Breast epithelium (tissue), 4 donors: ENCODE results near the gene NFATC3. TPM values are rescaled to one million over a fixed set of nuclear protein-coding genes. Genes with fewer than 3 reads are reported as not detected.
"Not testable (repeated sequence)": the region's sequence is repeated elsewhere in the genome, so short reads cannot be mapped to it uniquely, and the experiment has no call there.

Experiments used
- DNase-seq, 2 donors: peaks; one replicate each; pipeline ENCODE4 v3.0.0-alpha.2; 2019; ENCODE audit warnings: low spot score in 2 of 2
- H3K27ac ChIP-seq, 2 donors: fragments of 200-600 bp; sonication (generic) in 1 of 2; one replicate each; pipeline ENCODE4 v1.5.1; 2016 to 2019; ENCODE audit warnings: mild to moderate bottlenecking in 1 of 2
- H3K27me3 ChIP-seq, 2 donors: fragments of 200-600 bp; sonication (generic) in 1 of 2; one replicate each; pipeline versions ENCODE4 v1.5.1 to v1.6.0; 2017 to 2019; ENCODE audit warnings: control low read depth in 1 of 2, mild to moderate bottlenecking in 1 of 2
- H3K36me3 ChIP-seq: fragments of 200-600 bp; one replicate; pipeline ENCODE4 v1.5.1; 2019
- H3K4me1 ChIP-seq, 2 donors: fragments of 200-600 bp; sonication (generic); one replicate each; pipeline ENCODE4 v1.5.1; 2016 to 2019; ENCODE audit warnings: control low read depth in 1 of 2
- H3K4me3 ChIP-seq, 3 donors: fragments of 200-600 bp; sonication (generic); 1 replicate in 2 of 3; 2 replicates in 1 of 3; pipeline ENCODE4 v1.5.1; 2016 to 2019; ENCODE audit warnings: mild to moderate bottlenecking in 3 of 3, moderate library complexity in 2 of 3
- H3K9me3 ChIP-seq, 2 donors: fragments of 200-600 bp; sonication (generic) in 1 of 2; one replicate each; pipeline ENCODE4 v1.5.1; 2016 to 2019; ENCODE audit warnings: control low read depth in 1 of 2
- POLR2A ChIP-seq: fragments of 450-650 bp; IDR thresholded peaks from one replicate; pipeline ENCODE4 v1.6.1; 2016; ENCODE audit warnings: antibody characterized with exemption, mild to moderate bottlenecking, moderate library complexity
- POLR2AphosphoS5 ChIP-seq, 3 donors: sonication (generic); formaldehyde crosslinking; IDR thresholded peaks; one replicate each; pipeline ENCODE4 v1.6.1; 2017; ENCODE audit warnings: antibody characterized with exemption in 3 of 3
- intact Hi-C: fragments of 100-400 bp; cut with DNase I; formaldehyde crosslinking; loops from one replicate; pipeline ENCODE4 v1.15.1; 2023; ENCODE audit warnings: low total_unique reads
- total RNA-seq, 3 donors: library from RNA; depleted of rRNA; stranded (reverse); fragments of >200 nt; gene quantifications; one replicate each; pipeline ENCODE4 v1.1.0, GENCODE V29; 2016
- TF ChIP-seq, protein P1 (sequence below), 3 donors: fragments of 450-650 bp; IDR thresholded peaks; one replicate each; pipeline ENCODE4 v1.5.1; 2016 to 2017; ENCODE audit warnings: antibody characterized with exemption in 3 of 3, mild to moderate bottlenecking in 3 of 3, moderate library complexity in 3 of 3

NFATC3 gene
- total RNA-seq, 3 donors from 2014 or later: 52.0 to 64.2 (median 60.6) TPM

DNA sequence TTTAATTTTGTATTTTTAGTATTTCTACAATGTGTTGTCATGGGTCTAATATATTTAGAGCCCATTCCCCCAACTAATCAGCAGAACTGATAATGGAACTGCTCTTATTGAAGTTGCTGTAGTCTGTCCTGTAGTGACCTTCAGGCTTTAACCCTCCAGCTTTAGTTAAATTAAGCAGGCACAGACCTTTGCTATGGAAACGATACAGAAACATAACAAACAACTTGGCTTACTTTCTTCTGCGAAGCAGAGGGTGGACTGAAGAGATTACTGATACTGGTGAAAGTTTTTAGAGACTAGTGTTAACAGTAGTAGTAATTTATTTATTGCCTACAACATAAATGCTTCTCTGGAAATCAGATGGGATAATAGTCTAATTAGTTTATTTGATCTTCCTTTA is 61.4 kb downstream of the NFATC3 start:
- Histone ChIP-seq H3K9me3 (no peaks in the 10 kb centered on the region), H3K27ac (no peak overlapping the region), H3K27me3 (no peaks in the 10 kb centered on the region), H3K4me3 (no peak overlapping the region), H3K4me1 (no peaks in the 10 kb centered on the region), H3K36me3 (no peaks in the 10 kb centered on the region)
- intact Hi-C loops: no loop called here
- no peak for TF ChIP-seq POLR2A
- TF ChIP-seq, protein P1, sequence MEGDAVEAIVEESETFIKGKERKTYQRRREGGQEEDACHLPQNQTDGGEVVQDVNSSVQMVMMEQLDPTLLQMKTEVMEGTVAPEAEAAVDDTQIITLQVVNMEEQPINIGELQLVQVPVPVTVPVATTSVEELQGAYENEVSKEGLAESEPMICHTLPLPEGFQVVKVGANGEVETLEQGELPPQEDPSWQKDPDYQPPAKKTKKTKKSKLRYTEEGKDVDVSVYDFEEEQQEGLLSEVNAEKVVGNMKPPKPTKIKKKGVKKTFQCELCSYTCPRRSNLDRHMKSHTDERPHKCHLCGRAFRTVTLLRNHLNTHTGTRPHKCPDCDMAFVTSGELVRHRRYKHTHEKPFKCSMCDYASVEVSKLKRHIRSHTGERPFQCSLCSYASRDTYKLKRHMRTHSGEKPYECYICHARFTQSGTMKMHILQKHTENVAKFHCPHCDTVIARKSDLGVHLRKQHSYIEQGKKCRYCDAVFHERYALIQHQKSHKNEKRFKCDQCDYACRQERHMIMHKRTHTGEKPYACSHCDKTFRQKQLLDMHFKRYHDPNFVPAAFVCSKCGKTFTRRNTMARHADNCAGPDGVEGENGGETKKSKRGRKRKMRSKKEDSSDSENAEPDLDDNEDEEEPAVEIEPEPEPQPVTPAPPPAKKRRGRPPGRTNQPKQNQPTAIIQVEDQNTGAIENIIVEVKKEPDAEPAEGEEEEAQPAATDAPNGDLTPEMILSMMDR (IDR thresholded peaks at IDR 0.05): no peak
- TF ChIP-seq POLR2AphosphoS5 (IDR thresholded peaks at IDR 0.05): no peak
- DNase-seq: no peak

DNA sequence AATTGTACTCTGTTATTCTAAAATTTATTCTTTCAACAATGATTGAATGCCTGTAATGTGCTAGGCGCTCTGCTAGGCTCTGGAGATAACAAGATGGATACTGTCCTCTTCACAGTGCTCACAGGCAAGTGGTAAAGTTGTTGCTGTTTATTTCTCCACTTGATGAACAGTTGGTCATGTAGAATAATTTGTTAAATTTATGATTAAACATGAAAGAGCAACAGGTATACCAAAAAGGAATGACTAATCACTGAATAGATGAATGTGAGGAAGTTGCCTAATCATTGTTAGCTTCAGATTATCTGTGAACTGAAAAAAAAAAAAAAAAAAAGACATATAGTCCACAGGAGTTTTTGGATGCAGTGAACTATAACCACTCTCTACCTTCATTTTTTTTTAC is 62.3 kb downstream of the NFATC3 start:
- Histone ChIP-seq H3K4me1 (no peaks in the 10 kb centered on the region), H3K27ac (no peak overlapping the region), H3K9me3 (no peaks in the 10 kb centered on the region), H3K4me3 (no peak overlapping the region), H3K36me3 (no peaks in the 10 kb centered on the region), H3K27me3 (no peaks in the 10 kb centered on the region)
- TF ChIP-seq, protein P1 (IDR thresholded peaks at IDR 0.05): no peak
- TF ChIP-seq POLR2AphosphoS5 (IDR thresholded peaks at IDR 0.05) (no peak), POLR2A (no peak)
- DNase-seq: no peak
- intact Hi-C loops: no loop called here

DNA sequence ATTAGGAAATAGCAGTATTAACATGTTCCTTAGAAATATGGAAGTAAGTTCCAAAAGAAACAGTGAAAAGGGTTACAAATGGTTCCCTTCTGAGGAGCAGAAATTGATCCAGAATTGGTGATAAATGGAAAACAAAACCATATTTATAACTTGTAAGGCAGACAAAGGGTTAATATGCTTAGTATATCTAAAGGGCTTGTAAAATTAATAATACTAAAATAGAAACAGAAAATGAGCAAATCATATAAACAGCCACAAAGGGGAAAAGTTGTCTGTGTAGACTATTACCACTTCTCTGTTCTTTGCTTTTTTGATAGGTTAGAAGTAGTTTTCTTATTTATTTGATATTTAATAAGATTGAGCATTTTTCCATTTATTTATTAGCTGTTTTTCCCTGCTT is 64.4 kb downstream of the NFATC3 start:
- TF ChIP-seq, protein P1 (IDR thresholded peaks at IDR 0.05): no peak
- no peak for TF ChIP-seq POLR2A
- TF ChIP-seq POLR2AphosphoS5 (IDR thresholded peaks at IDR 0.05): no peak
- Histone ChIP-seq H3K4me3 (no peak overlapping the region), H3K27ac (no peak overlapping the region), H3K36me3 (no peaks in the 10 kb centered on the region), H3K9me3 (no peaks in the 10 kb centered on the region), H3K27me3 (no peaks in the 10 kb centered on the region), H3K4me1 (no peaks in the 10 kb centered on the region)
- intact Hi-C loops: no loop called here
- DNase-seq: no peak

DNA sequence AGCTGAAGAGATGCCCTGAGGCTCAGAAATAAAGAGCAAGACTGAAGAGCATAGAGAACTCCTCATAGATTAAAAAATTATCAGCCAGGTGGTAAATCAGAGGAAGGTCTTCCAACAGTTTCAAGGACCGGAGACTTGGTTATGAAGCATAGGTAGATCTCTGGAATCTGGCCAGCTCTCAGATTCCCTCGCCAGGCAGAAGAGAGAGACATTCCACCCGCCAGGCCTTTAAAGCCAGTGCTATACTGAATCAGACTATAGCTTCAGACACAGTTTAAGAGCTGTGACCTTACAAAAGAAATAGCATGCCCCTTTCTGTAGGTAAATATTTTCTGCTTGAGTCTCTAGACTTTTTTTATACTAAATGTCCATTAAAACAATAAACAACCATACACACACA is 70.3 kb downstream of the NFATC3 start:
- no peak overlapping the region for H3K4me3 ChIP-seq
- no peaks in the 10 kb centered on the region for H3K27me3 ChIP-seq
- intact Hi-C loops: no loop called here
- TF ChIP-seq, protein P1 (IDR thresholded peaks at IDR 0.05): no peak
- TF ChIP-seq POLR2A (no peak), POLR2AphosphoS5 (IDR thresholded peaks at IDR 0.05) (no peak)
- no peak overlapping the region for H3K27ac ChIP-seq
- no peaks in the 10 kb centered on the region for H3K4me1 ChIP-seq
- H3K9me3 ChIP-seq: no peaks in the 10 kb centered on the region
- DNase-seq: no peak
- no peaks in the 10 kb centered on the region for H3K36me3 ChIP-seq

DNA sequence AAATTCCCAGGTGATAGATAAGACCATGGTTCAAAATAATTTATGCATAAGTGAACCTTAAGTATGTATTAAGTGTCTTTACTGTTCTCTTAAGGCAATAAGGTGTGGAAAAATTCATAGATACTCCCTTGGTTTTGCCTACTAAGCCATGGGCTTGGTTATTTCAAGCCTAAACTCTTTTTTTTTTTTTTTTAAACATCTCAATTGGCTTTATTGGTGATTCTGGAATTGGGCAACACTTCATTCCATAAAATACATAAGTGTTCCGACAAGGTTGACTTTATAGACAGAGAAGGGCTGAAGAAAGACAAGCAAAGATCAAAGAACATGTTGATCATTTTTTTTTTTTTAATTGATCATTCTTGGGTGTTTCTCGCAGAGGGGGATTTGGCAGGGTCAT is 77.2 kb downstream of the NFATC3 start:
- Histone ChIP-seq H3K27me3 (no peaks in the 10 kb centered on the region), H3K36me3 (no peaks in the 10 kb centered on the region), H3K9me3 (no peaks in the 10 kb centered on the region), H3K4me1 (no peaks in the 10 kb centered on the region), H3K4me3 (no peak overlapping the region), H3K27ac (no peak overlapping the region)
- TF ChIP-seq POLR2A: no peak
- TF ChIP-seq POLR2AphosphoS5 (IDR thresholded peaks at IDR 0.05): no peak
- TF ChIP-seq, protein P1 (IDR thresholded peaks at IDR 0.05): no peak
- intact Hi-C loops: no loop called here
- DNase-seq: no peak

DNA sequence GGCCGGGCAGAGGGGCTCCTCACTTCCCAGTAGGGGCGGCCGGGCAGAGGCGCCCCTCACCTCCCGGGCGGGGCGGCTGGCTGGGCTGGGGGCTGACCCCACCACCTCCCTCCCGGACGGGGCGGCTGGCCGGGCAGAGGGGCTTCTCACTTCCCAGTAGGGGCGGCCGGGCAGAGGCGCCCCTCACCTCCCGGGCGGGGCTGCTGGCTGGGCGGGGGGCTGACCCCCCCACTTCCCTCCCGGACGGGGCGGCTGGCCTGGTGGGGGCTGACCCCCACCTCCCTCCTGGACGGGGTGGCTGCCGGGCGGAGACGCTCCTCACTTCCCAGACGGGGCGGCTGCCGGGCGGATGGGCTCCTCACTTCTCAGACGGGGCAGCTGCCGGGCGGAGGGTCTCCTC is 78.1 kb downstream of the NFATC3 start:
- H3K4me1 ChIP-seq, H3K9me3 ChIP-seq, intact Hi-C loops, H3K4me3 ChIP-seq, H3K27me3 ChIP-seq, DNase-seq, H3K36me3 ChIP-seq, H3K27ac ChIP-seq: not testable (repeated sequence)
